Measurements from ENCODE around the gene MED27.

DNA sequence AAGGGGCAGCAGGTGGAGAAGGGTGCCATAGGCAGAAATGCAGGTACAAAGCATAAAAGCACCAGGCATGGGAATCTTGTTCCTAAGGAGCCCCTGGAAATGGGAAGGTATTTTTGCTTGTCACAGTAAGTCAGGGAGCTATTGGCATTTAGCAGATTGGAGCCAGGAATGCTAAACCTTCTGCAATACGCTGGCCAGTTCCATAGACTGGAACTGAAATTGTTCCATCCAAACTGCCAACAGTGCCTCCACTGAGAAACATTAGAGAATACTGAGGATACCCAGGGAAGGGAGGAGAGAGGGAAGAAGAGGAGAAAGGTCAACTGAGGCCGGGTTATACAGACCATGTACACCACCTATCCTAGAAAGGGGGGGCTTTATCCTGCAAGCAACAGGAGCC is 162.7 kb downstream of the MED27 start:
- TF ChIP-seq EP300 (IDR thresholded peaks at IDR 0.05) (no peak), POLR2A (IDR thresholded peaks at IDR 0.05) (no peak)
- TF ChIP-seq, protein P1, sequence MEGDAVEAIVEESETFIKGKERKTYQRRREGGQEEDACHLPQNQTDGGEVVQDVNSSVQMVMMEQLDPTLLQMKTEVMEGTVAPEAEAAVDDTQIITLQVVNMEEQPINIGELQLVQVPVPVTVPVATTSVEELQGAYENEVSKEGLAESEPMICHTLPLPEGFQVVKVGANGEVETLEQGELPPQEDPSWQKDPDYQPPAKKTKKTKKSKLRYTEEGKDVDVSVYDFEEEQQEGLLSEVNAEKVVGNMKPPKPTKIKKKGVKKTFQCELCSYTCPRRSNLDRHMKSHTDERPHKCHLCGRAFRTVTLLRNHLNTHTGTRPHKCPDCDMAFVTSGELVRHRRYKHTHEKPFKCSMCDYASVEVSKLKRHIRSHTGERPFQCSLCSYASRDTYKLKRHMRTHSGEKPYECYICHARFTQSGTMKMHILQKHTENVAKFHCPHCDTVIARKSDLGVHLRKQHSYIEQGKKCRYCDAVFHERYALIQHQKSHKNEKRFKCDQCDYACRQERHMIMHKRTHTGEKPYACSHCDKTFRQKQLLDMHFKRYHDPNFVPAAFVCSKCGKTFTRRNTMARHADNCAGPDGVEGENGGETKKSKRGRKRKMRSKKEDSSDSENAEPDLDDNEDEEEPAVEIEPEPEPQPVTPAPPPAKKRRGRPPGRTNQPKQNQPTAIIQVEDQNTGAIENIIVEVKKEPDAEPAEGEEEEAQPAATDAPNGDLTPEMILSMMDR (IDR thresholded peaks at IDR 0.05), result no peak
